K562 (cell line): ENCODE measurements around the gene ADGRB2. TPM values are rescaled to one million over a fixed set of nuclear protein-coding genes. Genes with fewer than 3 reads are reported as not detected.
A peak's percentile ranks its signal among the peaks of the same experiment; 100 is the strongest.

Experiments
- BCLAF1 ChIP-seq, 2 experiments: fragments of 450-650 bp in 1 of 2; IDR thresholded peaks; 2 replicates each; pipeline ENCODE4 v1.6.1; 2011 to 2017; ENCODE audit warnings: low read depth in 2 of 2, antibody characterized with exemption in 1 of 2, borderline replicate concordance in 1 of 2, low read length in 1 of 2, mild to moderate bottlenecking in 1 of 2, mixed read lengths in 1 of 2; ENCODE audit not compliant: control insufficient read depth in 1 of 2
- DEAF1 ChIP-seq: fragments of 450-650 bp; formaldehyde crosslinking; IDR thresholded peaks from 2 replicates; pipeline ENCODE4 v1.4.0; 2020; ENCODE audit warnings: mild to moderate bottlenecking, moderate library complexity
- HEY1 ChIP-seq: fragments of 250-450 bp; sonication (Bioruptor Pico); IDR thresholded peaks from 2 replicates; pipeline ENCODE4 v1.5.0; 2020; ENCODE audit warnings: mild to moderate bottlenecking, moderate library complexity, borderline replicate concordance
- NCOA6 ChIP-seq: fragments of 450-650 bp; IDR thresholded peaks from 2 replicates; pipeline ENCODE4 v1.6.1; 2017; ENCODE audit warnings: mild to moderate bottlenecking
- POLR2H ChIP-seq: IDR thresholded peaks from 2 replicates; pipeline ENCODE4 v1.6.1; 2016; ENCODE audit warnings: missing genetic modification characterization, low read depth, mild to moderate bottlenecking, control low read depth, missing compliant biosample characterization, moderate library complexity
- PRPF4 ChIP-seq: fragments of 200-400 bp; formaldehyde crosslinking; IDR thresholded peaks from one replicate; pipeline ENCODE4 v1.6.1; 2017; ENCODE audit warnings: low read length, low read depth, mild to moderate bottlenecking; ENCODE audit not compliant: insufficient read depth, poor library complexity, severe bottlenecking
- RBM17 ChIP-seq: fragments of 200-400 bp; formaldehyde crosslinking; IDR thresholded peaks from 2 replicates; pipeline ENCODE4 v1.6.1; 2017; ENCODE audit warnings: low read depth, mild to moderate bottlenecking, low read length, borderline replicate concordance
- RERE ChIP-seq: sonication (generic); formaldehyde crosslinking; IDR thresholded peaks from 2 replicates; pipeline ENCODE4 v1.8.0; 2023; ENCODE audit warnings: missing genetic modification reagents, mild to moderate bottlenecking, borderline replicate concordance
- SMC3 ChIP-seq: conservative IDR thresholded peaks from 2 replicates; pipeline ENCODE4 v1.6.1; 2011; ENCODE audit warnings: low read depth, low read length, improper control_type of control experiment; ENCODE audit not compliant: insufficient read depth
- ZBTB34 ChIP-seq: fragments of 250-450 bp; sonication (Bioruptor Pico); IDR thresholded peaks from 2 replicates; pipeline ENCODE4 v1.8.0; 2021; ENCODE audit warnings: mild to moderate bottlenecking, moderate library complexity
- ZC3H4 ChIP-seq: sonication (generic); formaldehyde crosslinking; IDR thresholded peaks from 2 replicates; pipeline ENCODE4 v1.9.0; 2021; ENCODE audit warnings: missing genetic modification reagents, borderline replicate concordance
- ZNF511 ChIP-seq: sonication (generic); formaldehyde crosslinking; IDR thresholded peaks from 2 replicates; pipeline ENCODE4 v1.8.0; 2022; ENCODE audit warnings: mild to moderate bottlenecking, missing genetic modification reagents
- ZZZ3 ChIP-seq: fragments of 450-650 bp; IDR thresholded peaks from 2 replicates; pipeline ENCODE4 v1.6.1; 2016; ENCODE audit warnings: antibody characterized with exemption, mild to moderate bottlenecking, moderate library complexity
- polyA plus RNA-seq, 8 experiments: library from polyadenylated mRNA; depleted of rRNA in 4 of 8; stranded (reverse) in 5 of 8; unstranded in 3 of 8; fragments of >200 nt; fragmentation: Nextera tagmentation in 2 of 8; fragmentation: Illumina TruSeq in 1 of 8; extraction: Ambion mirVana in 2 of 8; extraction: Trizol in 1 of 8; gene quantifications; 2 replicates each; pipeline versions ENCODE4 v1.2.1 to v1.2.3, GENCODE V29; 2011 to 2014; ENCODE audit warnings: inconsistent platforms in 1 of 8, missing spikeins in 1 of 8
- total RNA-seq, 7 experiments: library from RNA; depleted of rRNA in 6 of 7; stranded (reverse); fragments of >200 nt in 6 of 7; fragmentation: Illumina TruSeq in 2 of 7; extraction: Trizol in 2 of 7; gene quantifications; 2 replicates each; pipeline versions ENCODE4 v1.2.1 to v1.2.3, GENCODE V29; 2011 to 2021; ENCODE audit warnings: low replicate concordance in 1 of 7

The ADGRB2 gene
- total and polyA plus RNA-seq, 9 of the 15 experiments (the other 6 are each of a cell fraction or from before 2014, with no cell fraction given) = 0.04 to 0.23 (median 0.20) TPM; not detected in 2

- no peak for TF ChIP-seq POLR2H (tag)
- TF ChIP-seq PRPF4 = no peak
- TF ChIP-seq NCOA6 = no peak
- TF ChIP-seq BCLAF1 (IDR thresholded peaks at IDR 0.05; ENCODE audit: borderline replicate concordance in 1 of 2, control insufficient read depth in 1 of 2, low read depth in 2 of 2, low read length in 1 of 2) = no peak
- no peak for TF ChIP-seq ZZZ3
- no peak for TF ChIP-seq ZC3H4 (CRISPR knock-in tag)
- peak; percentile 70; the same call in 1 of the 2 replicates for TF ChIP-seq RERE
- TF ChIP-seq RBM17 = no peak
- TF ChIP-seq ZBTB34 = no peak
- peak; percentile 7; the same call in 1 of the 2 replicates for TF ChIP-seq SMC3
- TF ChIP-seq DEAF1 (CRISPR knock-in tag) = no peak
- TF ChIP-seq ZNF511 (CRISPR knock-in tag) = no peak
- TF ChIP-seq HEY1 (CRISPR knock-in tag) = no peak
Observed at GRCh38 chr1:31715087-31715872, 48.9 kb downstream of the ADGRB2 start (continued).
